HG03060 (cell line): Measurements from ENCODE around the gene CDY2B.
"Not testable (repeated sequence)": the region's sequence is repeated elsewhere in the genome, so short reads cannot be mapped to it uniquely, and the experiment has no call there.

ENCODE experiments used
- ATAC-seq: cut with Tn5 transposase; IDR thresholded peaks from one replicate; pipeline ENCODE4 v1.9.1; 2021; ENCODE audit warnings: low read depth, moderate number of reproducible peaks; ENCODE audit not compliant: unreplicated experiment

Gene CDY2B

GRCh38 chrY:17880120-17880519 is at the start of gene CDY2B:
TSS of gene CDY2B (minus strand) at chrY:17880220. CDS start at chrY:17879892, 328 bp downstream.
- ATAC-seq, result not testable (repeated sequence)

- not testable (repeated sequence) for ATAC-seq
Measured at GRCh38 chrY:17908009-17908408, 28.0 kb upstream of the CDY2B start.

- ATAC-seq, result not testable (repeated sequence)
Measured at GRCh38 chrY:17907351-17907750, 27.3 kb upstream of the CDY2B start.

GRCh38 chrY:17881697-17882096 is 1.7 kb upstream of the CDY2B start:
- not testable (repeated sequence) for ATAC-seq

- not testable (repeated sequence) for ATAC-seq
Measured at GRCh38 chrY:17876767-17877166, 3.3 kb downstream of the CDY2B start.

- ATAC-seq, result not testable (repeated sequence)
Measured at GRCh38 chrY:17875401-17875800, 4.6 kb downstream of the CDY2B start.

GRCh38 chrY:17871194-17871903 is 8.7 kb downstream of the CDY2B start:
- ATAC-seq, result not testable (repeated sequence)

GRCh38 chrY:17870737-17871136 is 9.3 kb downstream of the CDY2B start:
- not testable (repeated sequence) for ATAC-seq

GRCh38 chrY:17867850-17868249 is 12.2 kb downstream of the CDY2B start:
- ATAC-seq, result not testable (repeated sequence)

GRCh38 chrY:17860634-17861033 is 19.4 kb downstream of the CDY2B start:
- not testable (repeated sequence) for ATAC-seq

GRCh38 chrY:17856963-17857848 is 22.8 kb downstream of the CDY2B start:
- ATAC-seq, result not testable (repeated sequence)

- ATAC-seq, result not testable (repeated sequence)
Measured at GRCh38 chrY:17856508-17856907, 23.5 kb downstream of the CDY2B start.

- not testable (repeated sequence) for ATAC-seq
Measured at GRCh38 chrY:17849131-17849530, 30.9 kb downstream of the CDY2B start.

GRCh38 chrY:17832149-17832548 is 47.9 kb downstream of the CDY2B start:
- not testable (repeated sequence) for ATAC-seq
